Spleen (tissue), 11 donors: Measurements from ENCODE around the gene AKAP11. TPM values are rescaled to one million over a fixed set of nuclear protein-coding genes. Genes with fewer than 3 reads are reported as not detected.
A peak's percentile ranks its signal among the peaks of the same experiment; 100 is the strongest.

Experiments used
- DNase-seq: peaks from one replicate; pipeline ENCODE4 v3.0.0-alpha.2; 2020
- H3K27ac ChIP-seq, 8 donors: fragments of 200-600 bp; sonication (generic) in 7 of 8; 1 replicate in 4 of 8; 2 replicates in 4 of 8; pipeline versions ENCODE4 v1.5.0 to v1.8.0; 2016 to 2021; ENCODE audit warnings: inconsistent platforms in 4 of 8, mild to moderate bottlenecking in 4 of 8, moderate library complexity in 1 of 8
- H3K27me3 ChIP-seq, 7 donors: fragments of 200-600 bp; sonication (generic) in 6 of 7; replicated peaks in 1 of 7; 1 replicate in 4 of 7; 2 replicates in 3 of 7; pipeline versions ENCODE4 v1.5.0 to v1.8.0; 2016 to 2021; ENCODE audit warnings: inconsistent platforms in 3 of 7, mild to moderate bottlenecking in 1 of 7
- H3K36me3 ChIP-seq, 6 donors: fragments of 200-600 bp; sonication (generic) in 5 of 6; 1 replicate in 4 of 6; 2 replicates in 2 of 6; pipeline versions ENCODE4 v1.5.0 to v1.8.0; 2016 to 2021; ENCODE audit warnings: inconsistent platforms in 2 of 6
- H3K4me1 ChIP-seq, 6 donors: fragments of 200-600 bp; sonication (generic) in 5 of 6; 1 replicate in 3 of 6; 2 replicates in 3 of 6; pipeline versions ENCODE4 v1.5.0 to v1.8.0; 2016 to 2021; ENCODE audit warnings: inconsistent platforms in 3 of 6
- H3K4me3 ChIP-seq, 8 donors: fragments of 200-600 bp; sonication (generic) in 7 of 8; 1 replicate in 4 of 8; 2 replicates in 4 of 8; pipeline versions ENCODE4 v1.5.0 to v1.8.0; 2016 to 2021; ENCODE audit warnings: inconsistent platforms in 4 of 8, mild to moderate bottlenecking in 4 of 8, moderate library complexity in 2 of 8
- H3K9me3 ChIP-seq, 8 donors: fragments of 200-600 bp; sonication (generic) in 7 of 8; 1 replicate in 4 of 8; 2 replicates in 4 of 8; pipeline versions ENCODE4 v1.5.0 to v1.8.0; 2016 to 2021; ENCODE audit warnings: inconsistent platforms in 4 of 8
- POLR2A ChIP-seq, 3 donors: fragments of 450-650 bp; IDR thresholded peaks; one replicate each; pipeline ENCODE4 v1.5.1; 2017; ENCODE audit warnings: antibody characterized with exemption in 3 of 3, mild to moderate bottlenecking in 1 of 3
- POLR2AphosphoS5 ChIP-seq, 3 donors: sonication (generic); formaldehyde crosslinking; IDR thresholded peaks; one replicate each; pipeline ENCODE4 v1.5.1; 2017; ENCODE audit warnings: antibody characterized with exemption in 3 of 3
- WGBS, 5 donors: extraction: QIAGEN DNeasy Blood & Tissue Kit in 3 of 5; methylation state at CpG; one replicate each; pipeline versions ENCODE4 v1.1.5 to v1.1.7; 2013 to 2018; 5-methylcytosine and 5-hydroxymethylcytosine counted together
- intact Hi-C: fragments of 100-400 bp; cut with DNase I; formaldehyde crosslinking; loops from one replicate; pipeline ENCODE4 v1.15.0; 2023; ENCODE audit warnings: low total_unique reads
- polyA plus RNA-seq, 3 donors: library from polyadenylated mRNA; stranded (reverse); fragments of 200-250 nt; gene quantifications; one replicate each; pipeline ENCODE4 v1.2.1, GENCODE V29; 2013
- total RNA-seq, 7 donors: library from RNA; depleted of rRNA in 3 of 7; stranded (reverse); fragments of >200 nt in 3 of 7; fragmentation: NEBNext Ultra II Directional in 4 of 7; extraction: Animal tissue kit (Norgen Biotek cat#: 25700) in 4 of 7; gene quantifications; one replicate each; pipeline versions ENCODE4 v1.1.0 to v1.2.1, GENCODE V29; 2016 to 2021
- TF ChIP-seq, protein P1 (sequence below), 11 experiments: fragments of 200-600 bp in 7 of 11; fragments of 450-650 bp in 4 of 11; sonication (generic) in 4 of 11; IDR thresholded peaks in 8 of 11; conservative IDR thresholded peaks in 3 of 11; 1 replicate in 7 of 11; 2 replicates in 4 of 11; pipeline versions ENCODE4 v1.4.0 to v1.8.0; 2016 to 2021; ENCODE audit warnings: antibody characterized with exemption in 11 of 11, inconsistent platforms in 4 of 11, mild to moderate bottlenecking in 1 of 11
- donor health status: healthy with polysubstance abuse.
- donor health status: DM: no; HTN: no; CAD: no; lungs with moderate emphysema.
- donor health status: DM: no; HTN: no; CAD: no.
- donor health status: Bipolar disorder and iron deficiency.
- donor health status: healthy.
- donor health status: DM: no; HTN: no; CAD: no.
- donor health status: DM: yes; HTN: yes; CAD: no.

AKAP11 gene
- total and polyA plus RNA-seq, 10 donors: 9.4 to 43.5 (median 37.3) TPM

DNA sequence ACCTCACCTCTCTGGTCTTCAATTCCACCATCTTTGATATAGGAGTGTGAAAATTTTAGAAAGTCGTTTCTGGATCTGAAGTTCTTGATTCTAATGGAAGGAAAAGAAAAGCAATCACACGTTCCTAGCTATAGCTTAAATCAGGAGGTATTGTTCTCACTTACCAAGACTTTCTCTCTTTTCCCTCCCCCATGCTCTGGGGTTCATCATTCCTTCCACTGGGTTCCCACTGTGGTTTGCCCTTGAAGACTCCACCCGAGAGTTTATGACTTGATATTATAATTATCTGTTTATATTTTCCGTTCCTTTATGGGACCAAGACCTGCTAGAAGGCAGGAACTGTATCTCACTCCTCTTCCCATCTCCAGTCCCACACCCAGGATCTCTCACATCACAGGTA is 76.6 kb downstream of the AKAP11 start:
- no peaks in the 10 kb centered on the region for H3K36me3 ChIP-seq
- no peak overlapping the region for H3K27ac ChIP-seq
- H3K9me3 ChIP-seq: no peaks in the 10 kb centered on the region
- no peaks in the 10 kb centered on the region for H3K4me1 ChIP-seq
- H3K27me3 ChIP-seq: no peaks in the 10 kb centered on the region
- no peak for DNase-seq
- intact Hi-C loops: no loop called here
- TF ChIP-seq POLR2AphosphoS5 (IDR thresholded peaks at IDR 0.05) (no peak), POLR2A (IDR thresholded peaks at IDR 0.05) (no peak)
- TF ChIP-seq, protein P1, sequence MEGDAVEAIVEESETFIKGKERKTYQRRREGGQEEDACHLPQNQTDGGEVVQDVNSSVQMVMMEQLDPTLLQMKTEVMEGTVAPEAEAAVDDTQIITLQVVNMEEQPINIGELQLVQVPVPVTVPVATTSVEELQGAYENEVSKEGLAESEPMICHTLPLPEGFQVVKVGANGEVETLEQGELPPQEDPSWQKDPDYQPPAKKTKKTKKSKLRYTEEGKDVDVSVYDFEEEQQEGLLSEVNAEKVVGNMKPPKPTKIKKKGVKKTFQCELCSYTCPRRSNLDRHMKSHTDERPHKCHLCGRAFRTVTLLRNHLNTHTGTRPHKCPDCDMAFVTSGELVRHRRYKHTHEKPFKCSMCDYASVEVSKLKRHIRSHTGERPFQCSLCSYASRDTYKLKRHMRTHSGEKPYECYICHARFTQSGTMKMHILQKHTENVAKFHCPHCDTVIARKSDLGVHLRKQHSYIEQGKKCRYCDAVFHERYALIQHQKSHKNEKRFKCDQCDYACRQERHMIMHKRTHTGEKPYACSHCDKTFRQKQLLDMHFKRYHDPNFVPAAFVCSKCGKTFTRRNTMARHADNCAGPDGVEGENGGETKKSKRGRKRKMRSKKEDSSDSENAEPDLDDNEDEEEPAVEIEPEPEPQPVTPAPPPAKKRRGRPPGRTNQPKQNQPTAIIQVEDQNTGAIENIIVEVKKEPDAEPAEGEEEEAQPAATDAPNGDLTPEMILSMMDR (IDR thresholded peaks at IDR 0.05 in 8 of 11, conservative IDR thresholded peaks at IDR 0.05 in 3 of 11): no peak
- WGBS, 5 donors: 69 to 80% (median 78%) methylated on average over 4 of the region's 4 CpGs
- no peak overlapping the region for H3K4me3 ChIP-seq

DNA sequence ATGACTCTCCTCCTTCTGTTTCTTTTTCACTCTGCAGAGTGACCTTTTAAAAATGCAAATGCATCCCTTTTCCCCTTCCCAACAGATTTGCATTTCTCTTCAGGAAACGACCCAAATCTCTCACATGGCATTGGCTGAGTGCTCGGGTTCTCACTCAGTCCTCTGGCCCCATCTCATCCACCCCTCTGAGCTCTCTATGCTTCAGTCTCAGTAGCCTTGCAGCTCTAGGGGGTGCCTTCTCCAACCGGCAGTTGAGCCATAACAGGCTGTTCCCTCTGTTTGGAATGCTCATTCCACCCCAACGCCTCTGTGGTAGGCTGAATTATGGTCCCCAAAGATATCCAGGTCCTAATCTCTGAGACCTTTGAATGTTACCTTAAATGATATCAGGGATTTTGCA is 78.2 kb downstream of the AKAP11 start:
- TF ChIP-seq, protein P1 (IDR thresholded peaks at IDR 0.05 in 8 of 11, conservative IDR thresholded peaks at IDR 0.05 in 3 of 11): no peak
- TF ChIP-seq POLR2A (IDR thresholded peaks at IDR 0.05) (no peak), POLR2AphosphoS5 (IDR thresholded peaks at IDR 0.05) (no peak)
- peaks cover 0 to 13% (median 2%) of the 10 kb centered on the region in 6 donors for H3K4me1 ChIP-seq
- no peaks in the 10 kb centered on the region for H3K36me3 ChIP-seq
- DNase-seq: no peak
- H3K4me3 ChIP-seq: no peak overlapping the region
- 73 to 83% (median 77%) methylated on average over 4 of the region's 4 CpGs for WGBS, 5 donors
- no peaks in the 10 kb centered on the region for H3K9me3 ChIP-seq
- no peak overlapping the region for H3K27ac ChIP-seq
- intact Hi-C loops: no loop called here
- H3K27me3 ChIP-seq: no peaks in the 10 kb centered on the region

DNA sequence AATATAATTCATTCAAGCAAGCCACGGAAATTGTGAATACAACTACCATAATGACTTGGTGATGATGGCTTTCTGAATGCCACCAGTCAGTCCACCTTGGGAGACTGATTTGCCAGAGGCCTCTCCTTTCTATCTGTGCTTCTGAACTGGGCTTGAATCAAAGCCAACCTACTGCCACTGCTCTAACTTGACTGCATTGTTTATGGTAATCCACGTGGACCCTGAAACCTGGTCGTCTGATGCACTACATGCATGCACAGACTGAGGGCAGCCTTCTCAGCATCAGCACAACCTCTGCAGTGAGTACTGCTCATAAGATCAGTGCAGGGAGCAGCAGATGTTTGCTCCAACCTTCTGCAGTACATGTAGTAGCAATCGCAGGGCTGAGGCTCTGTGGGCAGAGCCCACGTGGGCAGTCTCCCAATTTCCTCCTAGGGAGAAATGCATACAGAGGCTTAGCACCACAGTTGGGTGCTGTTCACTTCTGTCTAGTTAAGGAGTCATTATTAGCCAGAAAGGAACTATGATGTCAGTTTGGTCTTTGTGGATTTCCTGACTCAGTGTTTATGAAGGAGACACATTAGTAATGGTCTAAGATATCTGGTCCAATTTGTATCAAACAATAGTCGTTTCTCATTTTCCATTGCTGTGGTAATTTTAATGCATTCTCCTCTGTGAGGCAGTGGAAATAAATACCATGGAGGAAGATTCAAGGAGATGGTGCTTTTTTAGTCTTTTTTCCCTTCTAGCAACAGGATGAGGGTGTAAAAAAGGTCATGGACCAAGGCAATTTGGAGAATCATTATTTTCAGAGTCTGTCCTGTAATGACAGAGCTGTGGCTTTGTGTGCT is 82.5 kb downstream of the AKAP11 start:
- 17 to 33% (median 30%) methylated on average over 5 to 6 of the region's 6 CpGs for WGBS, 5 donors
- no peaks in the 10 kb centered on the region for H3K36me3 ChIP-seq
- H3K27me3 ChIP-seq: no peaks in the 10 kb centered on the region
- H3K4me3 ChIP-seq: no peak overlapping the region
- no peak for DNase-seq
- H3K27ac ChIP-seq: peak overlapping the region in 3 of 8 donors; percentile 4 to 55 (median 22)
- intact Hi-C loops: no loop called here
- H3K4me1 ChIP-seq: peaks cover 0 to 18% (median 2%) of the 10 kb centered on the region in 6 donors
- TF ChIP-seq, protein P1 (IDR thresholded peaks at IDR 0.05 in 8 of 11, conservative IDR thresholded peaks at IDR 0.05 in 3 of 11): peak in 1 of 11 experiments; percentile 20
- TF ChIP-seq POLR2AphosphoS5 (IDR thresholded peaks at IDR 0.05) (no peak), POLR2A (IDR thresholded peaks at IDR 0.05) (no peak)
- H3K9me3 ChIP-seq: no peaks in the 10 kb centered on the region

DNA sequence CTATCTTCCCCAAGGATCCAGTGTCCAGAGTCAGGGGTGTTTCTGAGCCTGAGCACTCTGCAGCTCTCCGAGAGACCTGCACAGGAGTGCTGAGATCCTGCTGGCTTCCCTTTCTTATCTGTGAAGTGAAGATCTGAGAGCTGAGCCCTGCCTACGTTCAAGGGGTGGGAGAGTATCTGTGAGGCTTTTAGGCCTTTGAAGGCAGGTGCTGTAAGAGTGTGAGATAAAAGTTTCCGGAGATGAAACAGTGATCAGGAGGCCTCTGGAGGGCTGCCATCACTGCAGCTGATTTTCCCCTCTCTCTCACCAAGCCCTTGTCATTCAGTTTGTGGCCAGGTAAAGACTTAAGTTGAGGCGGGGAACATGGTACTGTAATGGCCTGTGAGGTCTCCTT is 83.1 kb downstream of the AKAP11 start:
- TF ChIP-seq POLR2AphosphoS5 (IDR thresholded peaks at IDR 0.05): no peak
- TF ChIP-seq, protein P1 (IDR thresholded peaks at IDR 0.05 in 8 of 11, conservative IDR thresholded peaks at IDR 0.05 in 3 of 11): no peak
- TF ChIP-seq POLR2A (IDR thresholded peaks at IDR 0.05): no peak
- Histone ChIP-seq H3K27ac (peak overlapping the region in 3 of 8 donors; percentile 21 to 55 (median 22)), H3K36me3 (no peaks in the 10 kb centered on the region), H3K27me3 (no peaks in the 10 kb centered on the region), H3K4me3 (no peak overlapping the region), H3K9me3 (no peaks in the 10 kb centered on the region), H3K4me1 (peaks cover 0 to 18% (median 2%) of the 10 kb centered on the region in 6 donors)
- DNase-seq: no peak
- 50 to 81% (median 71%) methylated on average over 4 of the region's 4 CpGs for WGBS, 5 donors
- intact Hi-C loops: no loop called here
